Cardiac fibroblast (primary cell): ENCODE measurements around the gene SOCS2.
"Not testable (repeated sequence)": the region's sequence is repeated elsewhere in the genome, so short reads cannot be mapped to it uniquely, and the experiment has no call there.

Experiments used
- DNase-seq, 2 donors: peaks; one replicate each; pipeline versions ENCODE4 v3.0.0 to v3.0.0-alpha.2; 2010; ENCODE audit warnings: low read depth in 2 of 2
- H3K4me3 ChIP-seq, 2 donors: replicated peaks in 1 of 2; 1 replicate in 1 of 2; 2 replicates in 1 of 2; pipeline ENCODE4 v1.5.1; 2011; ENCODE audit warnings: low read depth in 2 of 2, low read length in 2 of 2, mild to moderate bottlenecking in 2 of 2, moderate library complexity in 1 of 2
- CTCF ChIP-seq: IDR thresholded peaks from one replicate; pipeline ENCODE4 v1.5.1; 2011; ENCODE audit warnings: low read depth, mild to moderate bottlenecking, low read length, inconsistent platforms

The SOCS2 gene

GRCh38 chr12:93614917-93615596, 42.6 kb downstream of the SOCS2 start:
- DNase-seq, result peak in 1 of 2 donors; percentile 58

GRCh38 chr12:93616584-93617101, 44.2 kb downstream of the SOCS2 start:
- peak in 1 of 2 donors; percentile 72 for DNase-seq
- no peak for TF ChIP-seq CTCF
- H3K4me3 ChIP-seq, result no peak overlapping the region

More at GRCh38 chr12:93614917-93615596, 42.6 kb downstream of the SOCS2 start:
- TF ChIP-seq CTCF, result no peak
- no peak overlapping the region for H3K4me3 ChIP-seq

GRCh38 chr12:93618891-93619410, 46.5 kb downstream of the SOCS2 start:
- no peak for TF ChIP-seq CTCF

GRCh38 chr12:93621986-93622385, 49.5 kb downstream of the SOCS2 start:
- peak; percentile 24 to 50 for DNase-seq
- no peak for TF ChIP-seq CTCF
- H3K4me3 ChIP-seq, result no peak overlapping the region

More at GRCh38 chr12:93618891-93619410, 46.5 kb downstream of the SOCS2 start:
- no peak overlapping the region for H3K4me3 ChIP-seq
- no peak for DNase-seq

- TF ChIP-seq CTCF, result no peak
- H3K4me3 ChIP-seq, result no peak overlapping the region
Observed at GRCh38 chr12:93622485-93622884, 50.0 kb downstream of the SOCS2 start.

GRCh38 chr12:93624595-93625294, 52.3 kb downstream of the SOCS2 start:
- no peak for TF ChIP-seq CTCF
- no peak overlapping the region for H3K4me3 ChIP-seq
- DNase-seq, result peak; percentile 90 to 98

More at GRCh38 chr12:93622485-93622884, 50.0 kb downstream of the SOCS2 start:
- peak; percentile 67 to 87 for DNase-seq

- not testable (repeated sequence) for DNase-seq, H3K4me3 ChIP-seq
Observed at GRCh38 chr12:93625295-93625645, 52.8 kb downstream of the SOCS2 start.
